Measurements from ENCODE around the gene ZMAT5. TPM values are rescaled to one million over a fixed set of nuclear protein-coding genes. Genes with fewer than 3 reads are reported as not detected.

The ZMAT5 gene
- polyA plus RNA-seq, 6 donors from 2014 or later, result 37.6 to 57.8 (median 47.0) TPM

DNA sequence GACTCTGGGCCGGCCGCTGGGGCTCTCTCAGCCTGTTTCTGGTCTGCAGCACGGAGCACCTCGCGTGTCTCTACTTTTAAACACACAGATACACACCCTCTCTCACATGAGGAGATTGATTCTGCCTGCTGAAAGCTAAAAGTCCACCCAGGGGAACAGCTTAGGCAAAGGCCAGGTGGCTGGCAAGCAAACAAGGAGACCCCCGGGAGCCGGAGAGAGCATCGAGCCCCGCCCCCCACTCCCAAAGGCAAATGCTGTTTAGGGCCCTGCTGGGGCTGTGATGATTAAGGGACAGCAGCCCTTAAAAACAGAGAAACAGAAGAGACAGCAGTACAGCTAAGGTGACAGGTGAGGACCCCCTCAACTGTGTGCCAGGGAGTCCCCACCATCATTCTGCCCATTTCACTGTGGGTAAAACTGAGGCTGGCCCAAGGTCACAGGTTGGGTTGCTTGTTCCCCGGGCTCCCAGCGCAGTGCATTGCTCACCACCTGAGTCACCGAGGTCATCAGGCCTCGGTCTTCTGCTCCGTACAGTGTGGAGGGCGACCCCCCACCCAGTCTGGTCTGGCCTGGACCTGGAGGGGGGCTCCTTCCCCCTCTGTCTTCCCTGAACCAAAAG lies 40.2 kb downstream of the ZMAT5 start:
- peaks cover 0 to 5% of the 10 kb centered on the region in 2 donors for H3K36me3 Mint-ChIP-seq
- H3K4me3 Mint-ChIP-seq, result no peak overlapping the region
- H3K27ac Mint-ChIP-seq, result no peak overlapping the region
- no peak for DNase-seq
- no peaks in the 10 kb centered on the region for H3K9me3 Mint-ChIP-seq
- peaks cover 3 to 27% (median 13%) of the 10 kb centered on the region in 3 donors for H3K27me3 Mint-ChIP-seq
- no peak for ATAC-seq (ENCODE audit: low read depth in 2 of 2)
- H3K4me1 Mint-ChIP-seq, result peaks cover 0 to 4% (median 0%) of the 10 kb centered on the region in 3 donors

DNA sequence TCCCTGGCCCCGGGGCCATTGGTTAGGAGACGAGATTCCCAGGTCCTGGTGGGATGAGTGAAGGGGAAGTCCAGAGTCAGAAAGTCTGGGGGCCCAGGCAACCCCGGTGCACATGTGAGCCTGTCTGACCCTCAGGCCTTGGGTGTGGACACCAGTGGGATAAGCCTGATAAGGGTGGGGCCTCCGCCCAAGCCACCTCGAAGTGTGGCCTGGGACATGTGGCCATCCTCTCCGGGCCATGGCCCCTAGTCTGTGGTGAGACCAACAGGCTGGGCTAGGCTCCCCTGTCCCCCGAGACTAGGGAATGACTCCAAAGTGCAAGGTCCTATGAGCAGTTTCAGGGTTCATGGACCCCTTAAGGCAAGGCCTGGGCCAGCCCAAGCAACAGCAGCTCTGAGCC lies 40.7 kb downstream of the ZMAT5 start:
- Mint-ChIP-seq H3K4me1 (peaks cover 0 to 4% (median 3%) of the 10 kb centered on the region in 3 donors), H3K9me3 (no peaks in the 10 kb centered on the region), H3K4me3 (no peak overlapping the region), H3K36me3 (peaks cover 0 to 5% of the 10 kb centered on the region in 2 donors), H3K27ac (no peak overlapping the region), H3K27me3 (peaks cover 3 to 32% (median 18%) of the 10 kb centered on the region in 3 donors)
- ATAC-seq (ENCODE audit: low read depth in 2 of 2) (no peak), DNase-seq (no peak)

DNA sequence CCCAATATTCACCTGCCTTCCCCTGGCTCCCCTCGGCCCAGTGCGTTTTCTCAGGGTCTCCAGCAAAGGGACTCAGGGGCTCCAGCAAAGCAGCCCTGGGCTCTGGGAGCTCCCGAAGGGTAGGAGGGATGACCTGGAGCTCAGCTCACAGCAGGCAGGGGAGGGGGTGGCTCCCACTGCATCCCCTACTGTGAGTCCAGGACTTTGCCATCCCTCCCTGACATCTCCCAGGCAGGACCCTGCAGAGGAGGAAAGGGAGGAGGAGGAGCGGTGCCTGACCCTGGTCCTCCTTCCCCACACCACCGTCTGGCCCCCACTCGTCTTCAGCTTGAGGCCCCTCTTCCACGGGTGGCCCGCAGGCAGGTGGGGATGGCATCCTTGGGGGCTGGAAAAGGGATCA lies 42.0 kb downstream of the ZMAT5 start:
- H3K27ac Mint-ChIP-seq, result no peak overlapping the region
- peaks cover 0 to 4% (median 3%) of the 10 kb centered on the region in 3 donors for H3K4me1 Mint-ChIP-seq
- peaks cover 0 to 5% of the 10 kb centered on the region in 2 donors for H3K36me3 Mint-ChIP-seq
- no peaks in the 10 kb centered on the region for H3K9me3 Mint-ChIP-seq
- DNase-seq, result no peak
- H3K27me3 Mint-ChIP-seq, result peaks cover 3 to 33% (median 19%) of the 10 kb centered on the region in 3 donors
- no peak overlapping the region for H3K4me3 Mint-ChIP-seq
- ATAC-seq (ENCODE audit: low read depth in 2 of 2), result no peak

DNA sequence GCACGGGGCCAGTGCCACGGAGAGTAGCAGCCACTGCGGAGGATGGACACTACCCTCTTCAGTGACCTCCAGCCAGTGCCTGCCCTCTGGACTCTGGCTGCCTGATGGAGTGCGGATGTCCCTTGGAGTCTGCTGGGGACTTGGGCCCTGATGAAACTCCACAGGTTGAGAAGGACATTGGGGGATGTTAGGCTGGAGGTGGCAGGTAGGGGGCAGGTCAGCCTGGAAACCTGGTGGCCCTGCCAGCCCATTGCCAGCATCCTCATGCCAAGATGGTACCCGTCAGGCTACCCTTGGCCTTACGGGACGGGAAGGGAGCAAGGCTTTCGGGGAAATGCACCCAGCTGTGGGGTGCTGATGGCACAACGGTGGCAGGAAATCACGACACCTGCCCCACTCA lies 43.0 kb downstream of the ZMAT5 start:
- Mint-ChIP-seq H3K27me3 (peaks cover 8 to 43% (median 30%) of the 10 kb centered on the region in 3 donors), H3K4me3 (no peak overlapping the region), H3K4me1 (peaks cover 7 to 12% (median 11%) of the 10 kb centered on the region in 3 donors), H3K36me3 (peaks cover 0 to 2% of the 10 kb centered on the region in 2 donors), H3K27ac (no peak overlapping the region), H3K9me3 (no peaks in the 10 kb centered on the region)
- DNase-seq, result no peak
- no peak for ATAC-seq (ENCODE audit: low read depth in 2 of 2)

DNA sequence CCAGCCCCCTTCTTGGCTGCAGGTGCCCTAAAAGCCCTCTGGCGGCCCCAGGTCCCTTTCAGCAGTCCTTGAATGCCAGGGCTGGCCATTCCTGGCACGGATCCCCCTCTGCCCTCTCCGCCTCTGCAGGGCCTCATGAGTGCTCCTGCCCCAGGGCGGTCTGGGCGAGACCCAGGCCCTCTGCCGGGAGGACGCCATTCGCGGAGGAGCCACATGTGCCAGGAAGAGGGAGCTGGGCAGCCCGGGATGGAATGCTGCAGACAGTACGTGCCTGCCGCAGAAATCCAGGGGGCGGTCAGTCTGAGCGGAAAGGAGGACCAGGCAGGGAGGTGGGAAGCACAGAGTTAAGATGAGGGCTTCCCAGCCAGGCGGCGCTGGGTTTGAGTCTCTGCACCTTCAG lies 44.2 kb downstream of the ZMAT5 start:
- peaks cover 7 to 14% (median 12%) of the 10 kb centered on the region in 3 donors for H3K4me1 Mint-ChIP-seq
- no peaks in the 10 kb centered on the region for H3K9me3 Mint-ChIP-seq
- H3K27ac Mint-ChIP-seq, result no peak overlapping the region
- H3K36me3 Mint-ChIP-seq, result no peaks in the 10 kb centered on the region
- peaks cover 14 to 55% (median 40%) of the 10 kb centered on the region in 3 donors for H3K27me3 Mint-ChIP-seq
- no peak for ATAC-seq (ENCODE audit: low read depth in 2 of 2)
- DNase-seq, result no peak
- no peak overlapping the region for H3K4me3 Mint-ChIP-seq

DNA sequence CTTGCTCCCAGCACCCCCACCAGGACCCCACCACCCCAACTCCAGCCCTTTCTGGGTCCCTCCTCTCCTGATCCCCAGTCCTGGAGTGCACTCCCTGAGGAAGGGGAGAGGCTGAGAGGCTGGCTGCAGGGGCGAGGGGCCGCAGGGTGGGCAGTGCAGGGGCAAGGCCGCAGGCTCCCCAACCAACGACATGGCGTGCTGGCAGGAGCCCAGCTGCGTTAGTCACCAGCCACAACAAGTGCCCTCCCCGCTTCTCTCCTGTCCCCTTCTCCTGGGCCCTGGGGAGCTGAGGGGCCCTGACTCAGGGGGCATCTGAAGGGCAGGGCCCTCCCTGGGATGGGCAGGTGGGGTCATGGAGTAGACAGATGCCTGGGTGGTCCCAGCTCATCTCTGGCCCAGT lies 44.7 kb downstream of the ZMAT5 start:
- peak overlapping the region in 2 of 8 donors; percentile 19 to 20 for H3K4me3 Mint-ChIP-seq
- ATAC-seq (ENCODE audit: low read depth in 2 of 2) (no peak), DNase-seq (no peak)
- H3K4me1 Mint-ChIP-seq, result peaks cover 7 to 14% (median 12%) of the 10 kb centered on the region in 3 donors
- peaks cover 16 to 59% (median 44%) of the 10 kb centered on the region in 3 donors for H3K27me3 Mint-ChIP-seq
- H3K27ac Mint-ChIP-seq, result no peak overlapping the region
- no peaks in the 10 kb centered on the region for H3K9me3 Mint-ChIP-seq
- H3K36me3 Mint-ChIP-seq, result no peaks in the 10 kb centered on the region

DNA sequence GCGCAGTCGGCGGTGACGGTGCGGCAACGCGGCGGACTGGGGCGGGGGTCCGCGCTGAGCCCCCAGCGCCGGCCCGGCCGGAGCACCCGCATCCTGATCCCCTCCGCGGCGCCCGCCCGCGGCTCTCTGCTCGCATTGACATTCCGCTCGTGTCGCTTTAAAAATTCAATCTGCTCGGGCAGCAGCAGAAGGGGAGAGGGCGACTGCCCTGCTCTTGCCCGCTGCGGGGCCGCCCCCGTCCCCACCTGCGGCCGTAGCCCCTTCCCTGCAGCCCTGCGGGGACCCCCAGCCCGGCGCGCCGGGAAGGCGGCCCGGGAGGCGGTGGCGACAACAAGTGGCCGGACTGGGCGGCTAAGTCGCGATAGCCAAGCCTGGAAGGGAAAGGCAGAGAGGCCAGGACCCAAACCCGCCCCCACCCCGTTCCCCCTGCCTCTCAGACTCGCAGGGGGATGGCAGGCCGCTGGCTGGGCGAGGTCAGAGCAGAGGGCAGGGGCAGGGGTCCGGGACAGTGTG lies 45.9 kb downstream of the ZMAT5 start:
- H3K9me3 Mint-ChIP-seq, result no peaks in the 10 kb centered on the region
- ATAC-seq (ENCODE audit: low read depth in 2 of 2) (no peak), DNase-seq (no peak)
- H3K4me3 Mint-ChIP-seq, result no peak overlapping the region
- H3K27ac Mint-ChIP-seq, result no peak overlapping the region
- H3K4me1 Mint-ChIP-seq, result peaks cover 7 to 14% (median 8%) of the 10 kb centered on the region in 3 donors
- peaks cover 24 to 72% (median 57%) of the 10 kb centered on the region in 3 donors for H3K27me3 Mint-ChIP-seq
- H3K36me3 Mint-ChIP-seq, result no peaks in the 10 kb centered on the region

DNA sequence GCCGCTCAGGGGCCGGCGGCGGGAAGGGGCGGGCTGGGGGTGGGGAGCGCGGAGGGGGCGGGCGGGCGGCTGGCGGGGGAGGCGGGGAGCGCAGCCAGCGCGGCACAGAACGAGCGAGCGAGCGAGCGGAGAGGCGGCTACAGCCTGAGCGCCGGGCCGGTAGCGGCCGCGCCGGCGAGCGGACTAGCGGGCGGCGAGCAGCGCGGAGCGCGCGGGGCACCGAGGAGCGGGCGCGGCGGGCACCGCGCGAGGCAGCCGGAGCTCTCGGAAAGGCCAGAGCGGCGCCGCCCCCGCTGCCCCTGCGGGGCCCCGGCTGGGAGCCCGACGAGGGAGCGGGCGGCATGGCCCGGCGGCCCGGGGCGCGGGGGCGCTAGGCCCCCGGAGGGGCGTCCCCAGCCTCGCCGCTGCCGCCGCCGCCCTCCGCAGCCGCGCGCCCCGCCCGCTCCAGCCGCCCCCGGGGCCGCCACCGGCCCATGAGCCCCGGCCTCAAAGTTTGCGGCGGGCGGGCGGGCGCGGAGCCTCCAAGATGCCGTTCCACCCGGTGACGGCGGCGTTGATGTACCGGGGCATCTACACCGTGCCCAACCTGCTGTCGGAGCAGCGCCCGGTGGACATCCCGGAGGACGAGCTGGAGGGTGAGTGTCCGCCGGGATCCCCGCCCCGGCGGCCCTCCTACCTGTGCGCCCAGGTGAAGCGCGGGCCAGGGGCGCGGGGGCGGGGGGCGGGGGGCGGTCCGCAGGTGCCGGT lies 46.7 kb downstream of the ZMAT5 start, which contains the start of gene CABP7:
CABP7 (plus strand) TSS at position 105 of the 747 bp plus-strand sequence; CDS start at position 527, 422 bp downstream.
- Mint-ChIP-seq H3K4me3 (peak within 1 kb of the TSS in 7 of 8 donors; percentile 7 to 74 (median 55)), H3K27me3 (peaks cover 21 to 69% (median 56%) of the 10 kb centered on the region in 3 donors), H3K9me3 (no peaks in the 10 kb centered on the region), H3K4me1 (peaks cover 7 to 14% (median 8%) of the 10 kb centered on the region in 3 donors), H3K27ac (no peak within 1 kb of the TSS), H3K36me3 (no peaks in the 10 kb centered on the region)
- DNase-seq, result no peak
- peak in 1 of 2 donors; percentile 23 for ATAC-seq (ENCODE audit: low read depth in 2 of 2)

DNA sequence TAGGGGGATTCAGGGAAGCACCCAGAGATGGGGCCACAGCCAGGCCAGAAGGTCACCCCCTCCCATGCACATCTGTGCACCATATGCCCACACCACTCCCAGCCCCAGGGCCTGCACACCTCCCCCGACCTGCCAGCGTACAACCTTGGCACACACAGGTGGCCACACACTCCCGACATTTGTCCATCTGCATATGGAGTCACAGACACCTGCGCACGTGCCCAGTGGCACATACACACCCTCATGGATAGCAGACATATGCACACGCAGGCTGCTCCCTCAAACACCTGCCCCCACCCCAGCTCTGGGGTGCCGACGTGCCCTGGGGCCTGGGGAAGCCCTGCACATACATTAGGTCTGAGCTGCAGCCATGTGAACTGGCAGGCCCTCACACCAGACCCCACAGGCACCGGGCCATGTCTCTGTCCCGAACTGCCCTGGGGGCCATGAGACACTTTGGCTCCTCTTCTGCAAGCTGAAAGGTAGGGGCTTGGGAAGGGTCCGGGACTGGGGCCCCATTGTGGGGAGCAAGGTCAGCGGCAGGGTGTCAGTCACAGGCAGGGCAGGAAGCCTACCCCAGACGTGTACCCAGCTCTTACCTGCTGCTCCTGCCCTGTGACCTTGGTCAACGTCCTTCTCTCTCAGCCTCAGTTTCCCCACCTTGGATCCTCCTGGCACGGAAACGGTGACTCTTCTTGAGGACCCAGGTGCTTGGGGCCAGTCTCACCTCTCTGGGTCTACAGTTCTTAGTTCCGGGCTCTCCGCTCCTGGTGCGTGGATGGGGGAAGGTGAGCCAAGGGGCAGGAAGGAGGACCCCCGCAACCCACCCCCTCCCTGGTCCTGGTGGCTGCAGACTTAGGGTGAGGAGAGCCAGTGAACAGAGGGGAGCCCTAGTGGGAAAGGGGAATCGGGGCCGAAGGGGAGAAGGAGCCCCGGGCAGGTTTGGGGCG lies 47.6 kb downstream of the ZMAT5 start:
- no peaks in the 10 kb centered on the region for H3K9me3 Mint-ChIP-seq
- no peak overlapping the region for H3K27ac Mint-ChIP-seq
- H3K36me3 Mint-ChIP-seq, result no peaks in the 10 kb centered on the region
- H3K27me3 Mint-ChIP-seq, result peaks cover 21 to 75% (median 56%) of the 10 kb centered on the region in 3 donors
- DNase-seq (no peak), ATAC-seq (ENCODE audit: low read depth in 2 of 2) (no peak)
- H3K4me3 Mint-ChIP-seq, result peak overlapping the region in 7 of 8 donors; percentile 7 to 74 (median 55)
- peaks cover 7 to 14% (median 8%) of the 10 kb centered on the region in 3 donors for H3K4me1 Mint-ChIP-seq

DNA sequence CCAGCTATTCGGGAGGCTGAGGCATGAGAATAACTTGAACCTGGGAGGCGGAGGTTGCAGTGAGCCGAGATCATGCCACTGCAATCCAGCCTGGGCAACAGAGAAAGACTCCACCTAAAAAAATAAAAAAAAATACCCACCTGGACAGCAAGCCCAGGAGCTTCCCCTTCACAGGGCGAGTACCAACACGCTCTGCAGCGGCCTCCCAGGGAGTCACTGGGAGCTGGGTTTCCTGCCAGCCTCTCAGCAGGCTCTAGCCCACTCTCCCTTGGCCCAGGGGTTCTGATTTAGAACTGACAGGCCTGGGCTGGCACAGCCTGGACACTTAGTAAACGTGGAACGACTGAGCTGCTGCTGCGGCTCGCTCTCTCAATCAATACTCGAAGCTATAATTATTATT lies 49.0 kb downstream of the ZMAT5 start:
- Mint-ChIP-seq H3K4me1 (peaks cover 7 to 14% (median 8%) of the 10 kb centered on the region in 3 donors), H3K27ac (no peak overlapping the region), H3K4me3 (peak overlapping the region in 1 of 8 donors; percentile 47), H3K36me3 (no peaks in the 10 kb centered on the region), H3K27me3 (peaks cover 21 to 75% (median 53%) of the 10 kb centered on the region in 3 donors), H3K9me3 (no peaks in the 10 kb centered on the region)
- no peak for DNase-seq
- ATAC-seq (ENCODE audit: low read depth in 2 of 2), result no peak

DNA sequence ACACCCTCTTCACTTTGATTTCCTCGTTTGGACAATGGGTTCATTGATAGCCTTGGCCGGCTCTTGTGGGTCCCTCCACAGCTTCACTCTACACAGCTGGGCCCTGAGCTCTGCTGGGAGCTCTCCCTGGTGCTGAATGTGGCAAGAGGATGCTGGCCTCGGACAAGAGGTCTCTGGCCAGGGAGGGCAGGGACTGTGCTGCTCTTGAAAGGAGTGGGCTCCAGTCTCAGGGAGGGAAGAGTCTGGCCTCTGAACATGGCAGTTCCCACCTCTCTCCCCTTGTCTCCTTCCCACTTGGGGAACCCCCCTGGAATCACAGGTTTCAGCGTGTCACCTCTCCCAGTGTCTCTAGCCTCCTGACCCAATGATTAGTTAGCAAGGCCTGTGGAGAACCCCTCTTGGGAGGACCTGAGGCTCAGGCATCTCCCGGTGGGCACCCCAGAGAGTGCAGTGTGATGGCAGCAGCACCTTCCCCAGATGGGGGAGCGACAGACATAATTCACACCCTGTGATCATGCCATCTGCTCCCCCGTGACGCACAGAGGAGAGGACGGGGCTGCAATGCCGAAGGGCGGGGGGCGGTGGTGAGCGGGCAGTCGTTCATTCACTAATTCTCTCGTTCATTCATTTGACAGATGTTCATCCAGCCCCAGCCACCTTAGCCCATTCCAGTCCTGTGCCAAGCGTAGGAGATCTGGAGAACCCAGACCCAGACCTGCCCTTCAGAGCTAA lies 49.8 kb downstream of the ZMAT5 start:
- H3K36me3 Mint-ChIP-seq, result peaks cover 0 to 1% of the 10 kb centered on the region in 2 donors
- H3K27ac Mint-ChIP-seq, result peak overlapping the region in 1 of 6 donors; percentile 88

DNA sequence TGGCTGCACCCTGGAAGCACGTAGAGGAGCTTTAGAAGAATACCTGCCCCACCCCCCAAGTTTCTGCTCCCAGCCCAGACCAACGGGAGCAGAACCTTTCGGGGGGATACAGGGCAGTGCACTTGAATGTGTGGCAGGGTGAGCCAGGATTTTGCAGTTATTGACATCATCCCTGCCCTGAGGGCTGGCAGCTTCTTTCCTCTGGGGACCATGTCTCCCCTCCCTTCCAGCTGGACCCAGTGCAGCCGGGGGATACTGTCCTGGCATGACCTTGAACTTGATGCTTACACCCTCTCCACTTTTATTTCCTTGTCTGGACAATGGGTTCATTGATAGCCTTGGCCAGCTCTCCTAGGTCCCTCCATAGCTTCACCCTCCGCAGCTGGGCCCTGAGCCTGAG lies 51.1 kb downstream of the ZMAT5 start:
- H3K27me3 Mint-ChIP-seq, result peaks cover 28 to 73% (median 53%) of the 10 kb centered on the region in 3 donors
- H3K36me3 Mint-ChIP-seq, result peaks cover 0 to 5% of the 10 kb centered on the region in 2 donors
- DNase-seq, result no peak
- peaks cover 7 to 13% (median 11%) of the 10 kb centered on the region in 3 donors for H3K4me1 Mint-ChIP-seq
- H3K27ac Mint-ChIP-seq, result no peak overlapping the region
- H3K4me3 Mint-ChIP-seq, result no peak overlapping the region
- H3K9me3 Mint-ChIP-seq, result peaks cover 0 to 2% (median 0%) of the 10 kb centered on the region in 7 donors
- ATAC-seq (ENCODE audit: low read depth in 2 of 2), result no peak

More for the DNA sequence above, 49.8 kb downstream of the ZMAT5 start:
- DNase-seq, result no peak
- Mint-ChIP-seq H3K9me3 (peaks cover 0 to 2% (median 0%) of the 10 kb centered on the region in 7 donors), H3K4me3 (peak overlapping the region in 2 of 8 donors; percentile 43 to 47), H3K27me3 (peaks cover 23 to 75% (median 56%) of the 10 kb centered on the region in 3 donors), H3K4me1 (peaks cover 7 to 14% (median 11%) of the 10 kb centered on the region in 3 donors)
- no peak for ATAC-seq (ENCODE audit: low read depth in 2 of 2)

All from naive B cell (primary cell).